Astrocyte (in vitro differentiated cells and primary cell): ENCODE results near the gene CELA2B.

Experiments used
- EZH2 ChIP-seq: IDR thresholded peaks from 2 replicates; pipeline ENCODE4 v1.6.1; 2012; ENCODE audit warnings: mild to moderate bottlenecking, low read length, inconsistent platforms; ENCODE audit not compliant: insufficient read depth
- TF ChIP-seq, protein P1 (sequence below): IDR thresholded peaks from 2 replicates; pipeline ENCODE4 v1.5.1; 2011; ENCODE audit warnings: low read depth, mild to moderate bottlenecking, inconsistent platforms, low read length, moderate library complexity; ENCODE audit not compliant: insufficient read depth

DNA sequence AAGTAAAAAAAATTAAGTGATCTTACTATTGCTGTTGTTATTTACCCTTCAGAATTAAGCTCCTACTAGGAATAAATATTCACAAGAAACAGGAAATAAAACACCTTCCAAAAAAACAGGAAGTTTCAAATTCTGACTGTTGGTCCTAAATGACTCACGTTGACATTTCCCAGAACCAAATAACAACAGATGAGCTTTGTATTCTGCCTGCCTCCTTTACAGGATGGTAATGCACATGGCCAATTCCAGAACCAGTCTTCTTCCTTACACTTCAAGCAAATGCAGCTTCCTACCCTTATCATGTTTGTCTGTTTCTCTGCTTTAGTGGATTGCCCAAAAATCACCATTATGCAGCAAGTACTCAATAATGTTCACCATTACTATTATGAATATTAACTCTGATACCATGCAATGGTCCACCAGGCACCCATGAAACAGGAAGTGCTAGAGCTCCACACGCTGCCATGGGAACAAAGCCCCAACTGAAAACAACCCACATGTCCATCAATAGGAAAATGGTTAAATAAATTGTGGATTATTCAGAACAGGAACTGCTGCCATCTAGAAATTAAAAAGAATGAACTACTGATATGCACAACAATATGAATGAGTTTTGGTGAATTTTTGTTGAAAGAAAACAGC, 39.2 kb downstream of the CELA2B start:
- TF ChIP-seq, protein P1, sequence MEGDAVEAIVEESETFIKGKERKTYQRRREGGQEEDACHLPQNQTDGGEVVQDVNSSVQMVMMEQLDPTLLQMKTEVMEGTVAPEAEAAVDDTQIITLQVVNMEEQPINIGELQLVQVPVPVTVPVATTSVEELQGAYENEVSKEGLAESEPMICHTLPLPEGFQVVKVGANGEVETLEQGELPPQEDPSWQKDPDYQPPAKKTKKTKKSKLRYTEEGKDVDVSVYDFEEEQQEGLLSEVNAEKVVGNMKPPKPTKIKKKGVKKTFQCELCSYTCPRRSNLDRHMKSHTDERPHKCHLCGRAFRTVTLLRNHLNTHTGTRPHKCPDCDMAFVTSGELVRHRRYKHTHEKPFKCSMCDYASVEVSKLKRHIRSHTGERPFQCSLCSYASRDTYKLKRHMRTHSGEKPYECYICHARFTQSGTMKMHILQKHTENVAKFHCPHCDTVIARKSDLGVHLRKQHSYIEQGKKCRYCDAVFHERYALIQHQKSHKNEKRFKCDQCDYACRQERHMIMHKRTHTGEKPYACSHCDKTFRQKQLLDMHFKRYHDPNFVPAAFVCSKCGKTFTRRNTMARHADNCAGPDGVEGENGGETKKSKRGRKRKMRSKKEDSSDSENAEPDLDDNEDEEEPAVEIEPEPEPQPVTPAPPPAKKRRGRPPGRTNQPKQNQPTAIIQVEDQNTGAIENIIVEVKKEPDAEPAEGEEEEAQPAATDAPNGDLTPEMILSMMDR = no peak
- no peak for TF ChIP-seq EZH2
